ENCODE measurements around the gene MAPK11. TPM values are rescaled to one million over a fixed set of nuclear protein-coding genes. Genes with fewer than 3 reads are reported as not detected.

The MAPK11 gene
- total RNA-seq, 1 experiment from 2014 or later, result 5.5 TPM

GRCh38 chr22:50227579-50228215, 42.5 kb downstream of the MAPK11 start:
- H3K27me3 ChIP-seq (ENCODE audit: insufficient read depth, low read depth), result no peaks in the 10 kb centered on the region
- no peaks in the 10 kb centered on the region for H3K79me2 ChIP-seq (ENCODE audit: low read depth)
- H3K4me2 ChIP-seq, result no peak overlapping the region
- H2AFZ ChIP-seq, result no peak overlapping the region
- POLR2A ChIA-PET (ENCODE audit: unreplicated experiment), result interaction anchor here (0.5 kb wide), 1 partner anchor 224 kb away, joined by 3 read pairs; no protein-coding TSS in a partner anchor
- H3F3A ChIP-seq (ENCODE audit: insufficient read depth, low read depth), result no peaks in the 10 kb centered on the region; the same call in 1 of the 2 replicates
- CTCF ChIA-PET, result interaction anchor here (0.6 kb wide), 1 partner anchor 298 kb away, joined by 10 read pairs; the partner anchor contains the start of gene SCO2
- H3K9me3 ChIP-seq (ENCODE audit: insufficient read depth, low read depth), result no peaks in the 10 kb centered on the region
- no peak overlapping the region for H3K27ac ChIP-seq
- TF ChIP-seq CTCF (conservative IDR thresholded peaks at IDR 0.05), result no peak
- no peak for TF ChIP-seq EZH2 (IDR thresholded peaks at IDR 0.05; ENCODE audit: low read depth)
- BruUV-seq (replicated peaks), result no TSS peak
- H3K36me3 ChIP-seq (ENCODE audit: low read depth), result peaks cover 13% of the 10 kb centered on the region
- intact Hi-C loops (cut with micrococcal nuclease; ENCODE audit: unreplicated experiment), result no loop called here
- no peaks in the 10 kb centered on the region for H3K9me2 ChIP-seq (ENCODE audit: insufficient read depth)
- no peak overlapping the region for H3K4me3 ChIP-seq
- no peaks in the 10 kb centered on the region for H3K4me1 ChIP-seq (replicated peaks; ENCODE audit: insufficient read depth)
- DNase-seq, result no peak
- H4K20me1 ChIP-seq (ENCODE audit: insufficient read depth), result peaks cover 40% of the 10 kb centered on the region

GRCh38 chr22:50226875-50227165, 43.4 kb downstream of the MAPK11 start:
- intact Hi-C loops (cut with micrococcal nuclease; ENCODE audit: unreplicated experiment), result no loop called here
- Histone ChIP-seq H3K4me3 (no peak overlapping the region), H4K20me1 (ENCODE audit: insufficient read depth) (peaks cover 49% of the 10 kb centered on the region), H3K36me3 (ENCODE audit: low read depth) (peaks cover 13% of the 10 kb centered on the region), H3K4me2 (no peak overlapping the region), H3K27ac (no peak overlapping the region), H3F3A (ENCODE audit: insufficient read depth, low read depth) (no peaks in the 10 kb centered on the region; the same call in 1 of the 2 replicates), H2AFZ (no peak overlapping the region), H3K9me2 (ENCODE audit: insufficient read depth) (no peaks in the 10 kb centered on the region), H3K9me3 (ENCODE audit: insufficient read depth, low read depth) (no peaks in the 10 kb centered on the region), H3K79me2 (ENCODE audit: low read depth) (no peaks in the 10 kb centered on the region), H3K4me1 (replicated peaks; ENCODE audit: insufficient read depth) (no peaks in the 10 kb centered on the region), H3K27me3 (ENCODE audit: insufficient read depth, low read depth) (no peaks in the 10 kb centered on the region)
- TF ChIP-seq EZH2 (IDR thresholded peaks at IDR 0.05; ENCODE audit: low read depth) (no peak), CTCF (conservative IDR thresholded peaks at IDR 0.05) (no peak)
- no peak for DNase-seq
- ChIA-PET POLR2A (ENCODE audit: unreplicated experiment) (no interaction called here), CTCF (interaction anchor here (0.6 kb wide), 1 partner anchor 299 kb away, joined by 10 read pairs; the partner anchor contains the start of gene SCO2)
- no TSS peak for BruUV-seq (replicated peaks)

- ChIA-PET POLR2A (ENCODE audit: unreplicated experiment) (no interaction called here), CTCF (no interaction called here)
- H3K27ac ChIP-seq, result no peak overlapping the region
- H3K4me3 ChIP-seq, result no peak overlapping the region
- H3K9me3 ChIP-seq (ENCODE audit: insufficient read depth, low read depth), result no peaks in the 10 kb centered on the region
- BruUV-seq (replicated peaks), result no TSS peak
- H3F3A ChIP-seq (ENCODE audit: insufficient read depth, low read depth), result no peaks in the 10 kb centered on the region; the same call in 1 of the 2 replicates
- no peaks in the 10 kb centered on the region for H3K27me3 ChIP-seq (ENCODE audit: insufficient read depth, low read depth)
- H3K4me1 ChIP-seq (replicated peaks; ENCODE audit: insufficient read depth), result no peaks in the 10 kb centered on the region
- intact Hi-C loops (cut with micrococcal nuclease; ENCODE audit: unreplicated experiment), result no loop called here
- H3K79me2 ChIP-seq (ENCODE audit: low read depth), result no peaks in the 10 kb centered on the region
- no peak for DNase-seq
- no peak overlapping the region for H2AFZ ChIP-seq
- H3K9me2 ChIP-seq (ENCODE audit: insufficient read depth), result no peaks in the 10 kb centered on the region
- peaks cover 52% of the 10 kb centered on the region for H4K20me1 ChIP-seq (ENCODE audit: insufficient read depth)
- H3K4me2 ChIP-seq, result no peak overlapping the region
- TF ChIP-seq CTCF (conservative IDR thresholded peaks at IDR 0.05) (no peak), EZH2 (IDR thresholded peaks at IDR 0.05; ENCODE audit: low read depth) (no peak)
- peaks cover 14% of the 10 kb centered on the region for H3K36me3 ChIP-seq (ENCODE audit: low read depth)
These were observed 43.9 kb downstream of the MAPK11 start for GRCh38 chr22:50226063-50226874.

All from PC-9 (cell line).